ENCODE measurements around the gene TSPEAR.
"Not testable (repeated sequence)": the region's sequence is repeated elsewhere in the genome, so short reads cannot be mapped to it uniquely, and the experiment has no call there.

TSPEAR gene

DNA sequence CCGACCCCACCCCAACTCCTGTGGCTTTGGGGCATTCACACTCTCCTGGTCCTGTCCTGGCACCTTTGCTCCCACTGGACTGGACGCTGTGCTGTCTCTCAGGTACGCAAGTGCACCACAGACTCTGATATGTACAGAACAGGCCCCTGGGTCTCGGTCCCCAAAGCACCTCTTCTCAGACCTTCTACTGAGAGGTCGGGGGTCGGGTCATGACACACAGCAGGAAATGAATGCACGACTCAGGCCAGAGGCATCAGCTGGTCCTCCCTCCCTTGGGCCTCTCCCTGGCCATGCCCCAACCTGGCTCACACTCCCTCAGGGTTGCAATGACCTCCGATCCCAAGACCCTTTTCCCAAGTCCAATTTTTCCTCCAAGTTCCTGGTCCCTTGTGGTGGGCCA is 16.2 kb downstream of the TSPEAR start:
- Histone ChIP-seq H3K27me3 (ENCODE audit: control insufficient read depth in 1 of 2, insufficient read depth in 2 of 2, low read length in 2 of 2) (peaks cover 19 to 21% of the 10 kb centered on the region in 2 donors), H3K9me3 (ENCODE audit: control insufficient read depth in 2 of 2, low read length in 2 of 2) (peaks cover 3 to 4% of the 10 kb centered on the region in 2 donors), H3K27ac (ENCODE audit: low read length) (no peak overlapping the region)

DNA sequence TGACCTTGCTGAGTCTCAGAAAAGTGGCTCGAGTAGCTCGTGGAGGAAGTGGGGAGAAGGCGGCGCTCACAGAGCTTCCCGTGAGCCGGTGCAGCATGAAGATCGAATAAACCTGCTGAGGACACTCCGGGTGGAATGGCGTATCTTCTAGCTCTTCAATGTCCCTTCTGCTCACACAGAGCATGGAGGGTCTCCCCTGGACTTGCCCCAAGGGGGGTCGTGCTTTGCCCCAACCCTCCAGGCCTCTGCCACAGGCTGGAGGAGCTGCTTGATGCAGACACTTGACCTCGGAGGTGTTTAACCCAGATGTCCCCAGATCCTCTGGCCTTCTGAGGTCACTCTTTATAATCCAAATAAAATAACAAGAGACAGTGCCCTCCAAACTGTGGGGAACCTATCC is 16.6 kb downstream of the TSPEAR start:
- Histone ChIP-seq H3K27me3 (ENCODE audit: control insufficient read depth in 1 of 2, insufficient read depth in 2 of 2, low read length in 2 of 2) (peaks cover 17 to 19% of the 10 kb centered on the region in 2 donors), H3K4me1 (ENCODE audit: control insufficient read depth, insufficient read depth, low read length) (no peaks in the 10 kb centered on the region), H3K27ac (ENCODE audit: low read length) (no peak overlapping the region), H3K4me3 (ENCODE audit: low read length in 2 of 2) (no peak overlapping the region), H3K9me3 (ENCODE audit: control insufficient read depth in 2 of 2, low read length in 2 of 2) (peaks cover 3 to 4% of the 10 kb centered on the region in 2 donors), H3K36me3 (ENCODE audit: control insufficient read depth in 2 of 2, insufficient read depth in 2 of 2, low read length in 2 of 2) (no peaks in the 10 kb centered on the region), H3K9ac (ENCODE audit: low read length in 2 of 2) (no peak overlapping the region)

More for the DNA sequence above, 16.2 kb downstream of the TSPEAR start:
- Histone ChIP-seq H3K9ac (ENCODE audit: low read length in 2 of 2) (no peak overlapping the region), H3K4me1 (ENCODE audit: control insufficient read depth, insufficient read depth, low read length) (no peaks in the 10 kb centered on the region), H3K4me3 (ENCODE audit: low read length in 2 of 2) (no peak overlapping the region), H3K36me3 (ENCODE audit: control insufficient read depth in 2 of 2, insufficient read depth in 2 of 2, low read length in 2 of 2) (no peaks in the 10 kb centered on the region)

DNA sequence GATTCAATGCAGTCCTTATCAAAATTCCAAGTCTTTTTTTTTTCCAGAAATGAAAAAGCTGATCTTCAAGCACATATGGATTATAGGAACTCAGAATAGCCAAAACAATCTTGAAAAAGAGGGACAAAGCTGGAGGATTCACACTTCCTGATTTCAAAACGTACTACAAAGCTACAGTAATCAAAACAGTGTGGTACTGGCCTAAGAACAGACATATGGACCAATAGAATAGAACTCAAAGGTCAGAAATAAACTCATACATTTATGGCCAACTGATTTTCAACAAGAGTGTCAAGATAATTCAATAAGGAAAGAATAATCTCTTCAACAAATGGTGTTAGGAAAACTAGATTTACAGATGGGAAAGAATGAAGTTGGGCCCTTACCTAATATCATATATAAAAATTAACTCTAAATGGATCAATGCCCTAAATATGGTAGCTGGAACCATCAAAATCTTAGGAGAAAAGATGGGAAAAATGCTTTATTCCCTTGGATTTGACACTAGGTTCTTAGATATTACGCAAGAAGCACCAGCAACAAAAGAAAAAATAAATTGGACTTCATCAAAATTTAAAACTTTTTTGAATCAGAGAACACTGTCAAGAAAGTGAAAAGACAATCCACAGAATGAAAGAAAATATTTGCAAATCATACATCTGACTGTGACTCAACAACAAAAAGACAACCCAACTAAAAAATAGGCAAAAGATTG is 18.4 kb downstream of the TSPEAR start:
- Histone ChIP-seq H3K9me3 (ENCODE audit: control insufficient read depth in 2 of 2, low read length in 2 of 2) (peaks cover 3 to 4% of the 10 kb centered on the region in 2 donors), H3K27me3 (ENCODE audit: control insufficient read depth in 1 of 2, insufficient read depth in 2 of 2, low read length in 2 of 2) (peaks cover 11 to 14% of the 10 kb centered on the region in 2 donors), H3K4me1 (ENCODE audit: control insufficient read depth, insufficient read depth, low read length) (no peaks in the 10 kb centered on the region), H3K4me3 (ENCODE audit: low read length in 2 of 2) (no peak overlapping the region), H3K27ac (ENCODE audit: low read length) (no peak overlapping the region), H3K9ac (ENCODE audit: low read length in 2 of 2) (no peak overlapping the region), H3K36me3 (ENCODE audit: control insufficient read depth in 2 of 2, insufficient read depth in 2 of 2, low read length in 2 of 2) (no peaks in the 10 kb centered on the region)

DNA sequence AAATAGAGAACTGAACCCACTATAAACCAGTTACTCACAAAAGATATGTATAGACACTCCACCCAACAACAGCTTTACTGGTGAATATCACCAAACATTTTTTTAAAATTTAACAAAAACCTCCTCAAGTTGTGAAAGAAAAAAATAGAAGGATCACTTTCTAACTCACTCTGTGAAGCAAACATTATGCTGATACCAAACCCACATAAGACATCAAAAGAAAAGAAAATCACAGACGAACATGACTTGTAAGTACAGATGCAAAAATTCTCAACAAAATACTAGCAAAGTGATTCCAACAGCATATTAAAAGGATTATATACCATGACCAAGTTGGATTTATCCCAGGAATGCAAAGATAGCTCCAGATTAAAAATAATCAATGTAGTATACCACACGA is 19.7 kb downstream of the TSPEAR start:
- H3K9me3 ChIP-seq (ENCODE audit: control insufficient read depth in 2 of 2, low read length in 2 of 2) = peaks cover 3 to 4% of the 10 kb centered on the region in 2 donors
- no peaks in the 10 kb centered on the region for H3K36me3 ChIP-seq (ENCODE audit: control insufficient read depth in 2 of 2, insufficient read depth in 2 of 2, low read length in 2 of 2)
- H3K4me1 ChIP-seq (ENCODE audit: control insufficient read depth, insufficient read depth, low read length) = no peaks in the 10 kb centered on the region

DNA sequence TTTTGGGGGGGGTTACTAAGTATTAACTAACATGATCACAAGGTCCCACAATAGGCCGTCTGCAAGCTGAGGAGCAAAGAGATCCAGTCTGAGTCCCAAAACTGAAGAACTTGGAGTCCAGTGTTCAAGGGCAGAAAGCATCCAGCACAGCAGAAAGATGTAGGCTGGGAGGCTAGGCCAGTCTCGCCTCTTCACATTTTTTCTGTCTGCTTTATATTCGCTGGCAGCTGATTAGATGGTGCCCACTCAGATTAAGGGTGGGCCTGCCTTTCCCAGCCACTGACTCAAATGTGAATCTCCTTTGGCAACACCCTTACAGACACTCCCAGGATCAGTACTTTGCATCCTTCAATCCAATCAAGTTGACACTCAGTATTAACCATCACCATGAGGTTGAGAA is 21.6 kb downstream of the TSPEAR start:
- H3K4me1 ChIP-seq (ENCODE audit: control insufficient read depth, insufficient read depth, low read length); H3K27me3 ChIP-seq (ENCODE audit: control insufficient read depth in 1 of 2, insufficient read depth in 2 of 2, low read length in 2 of 2); H3K36me3 ChIP-seq (ENCODE audit: control insufficient read depth in 2 of 2, insufficient read depth in 2 of 2, low read length in 2 of 2); H3K9me3 ChIP-seq (ENCODE audit: control insufficient read depth in 2 of 2, low read length in 2 of 2); H3K9ac ChIP-seq (ENCODE audit: low read length in 2 of 2); H3K27ac ChIP-seq (ENCODE audit: low read length); H3K4me3 ChIP-seq (ENCODE audit: low read length in 2 of 2): not testable (repeated sequence)

More for the DNA sequence above, 19.7 kb downstream of the TSPEAR start:
- Histone ChIP-seq H3K27ac (ENCODE audit: low read length) (no peak overlapping the region), H3K9ac (ENCODE audit: low read length in 2 of 2) (no peak overlapping the region), H3K27me3 (ENCODE audit: control insufficient read depth in 1 of 2, insufficient read depth in 2 of 2, low read length in 2 of 2) (peaks cover 11 to 12% of the 10 kb centered on the region in 2 donors), H3K4me3 (ENCODE audit: low read length in 2 of 2) (no peak overlapping the region)

DNA sequence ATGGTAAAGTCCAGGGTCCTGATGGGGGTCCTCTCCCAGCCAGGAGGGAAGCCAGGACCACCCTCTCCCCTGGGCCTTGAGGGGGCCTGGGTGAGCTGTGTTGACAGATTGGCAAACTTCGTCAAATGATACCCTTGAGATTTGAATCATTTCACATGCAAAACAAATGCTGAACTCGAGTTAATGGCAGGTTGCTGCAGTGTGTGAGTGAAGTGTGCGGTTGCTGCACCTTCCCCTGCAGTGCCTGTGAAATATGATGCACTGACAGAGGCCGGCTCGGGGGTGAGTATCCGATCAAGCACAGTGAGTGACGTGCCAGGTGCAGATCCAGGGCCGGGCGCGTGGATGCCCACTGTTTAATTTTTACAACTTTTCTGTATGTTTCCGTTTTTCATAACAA is 23.7 kb downstream of the TSPEAR start:
- H3K9ac ChIP-seq (ENCODE audit: low read length in 2 of 2) = no peak overlapping the region
- no peaks in the 10 kb centered on the region for H3K4me1 ChIP-seq (ENCODE audit: control insufficient read depth, insufficient read depth, low read length)
- H3K27me3 ChIP-seq (ENCODE audit: control insufficient read depth in 1 of 2, insufficient read depth in 2 of 2, low read length in 2 of 2) = peaks cover 3 to 8% of the 10 kb centered on the region in 2 donors
- no peak overlapping the region for H3K27ac ChIP-seq (ENCODE audit: low read length)
- peaks cover 0 to 2% of the 10 kb centered on the region in 2 donors for H3K9me3 ChIP-seq (ENCODE audit: control insufficient read depth in 2 of 2, low read length in 2 of 2)
- H3K4me3 ChIP-seq (ENCODE audit: low read length in 2 of 2) = no peak overlapping the region
- no peaks in the 10 kb centered on the region for H3K36me3 ChIP-seq (ENCODE audit: control insufficient read depth in 2 of 2, insufficient read depth in 2 of 2, low read length in 2 of 2)

DNA sequence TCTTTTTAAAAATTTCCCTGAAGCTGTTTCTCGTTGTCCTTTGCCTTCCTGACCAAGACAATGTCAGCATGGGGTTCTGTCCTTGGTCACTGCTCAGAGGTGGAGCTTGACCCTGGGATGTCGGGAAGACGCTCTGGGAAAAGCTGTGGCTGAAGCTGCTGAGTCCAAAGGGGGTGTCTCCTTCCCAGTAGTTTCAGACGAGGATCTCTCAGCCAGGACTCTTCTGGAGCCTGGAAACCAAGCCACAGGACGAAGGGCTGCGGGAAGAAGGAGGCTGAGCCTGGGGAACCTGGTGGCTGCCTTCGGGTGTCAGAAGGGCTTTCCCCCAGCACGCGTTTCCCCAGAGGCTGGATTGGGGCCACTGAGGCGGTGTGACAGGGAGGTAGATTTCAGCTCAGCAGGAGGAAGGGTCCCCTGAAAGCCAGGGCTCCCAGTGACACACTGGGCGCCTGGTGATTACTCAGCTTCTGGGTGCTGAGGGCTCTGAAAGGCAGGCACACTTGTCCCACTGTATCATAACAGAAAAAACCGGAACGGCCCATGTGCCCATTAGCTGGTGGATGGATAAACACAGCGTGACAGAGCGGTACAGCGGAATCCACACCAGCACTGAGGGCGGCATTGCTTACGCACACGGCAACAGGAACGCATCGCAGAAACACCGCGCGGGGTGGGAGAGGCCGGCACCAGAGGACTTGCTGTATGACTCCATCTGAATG is 24.4 kb downstream of the TSPEAR start:
- Histone ChIP-seq H3K4me3 (ENCODE audit: low read length in 2 of 2) (no peak overlapping the region), H3K36me3 (ENCODE audit: control insufficient read depth in 2 of 2, insufficient read depth in 2 of 2, low read length in 2 of 2) (no peaks in the 10 kb centered on the region), H3K27me3 (ENCODE audit: control insufficient read depth in 1 of 2, insufficient read depth in 2 of 2, low read length in 2 of 2) (peaks cover 3 to 8% of the 10 kb centered on the region in 2 donors), H3K9ac (ENCODE audit: low read length in 2 of 2) (no peak overlapping the region), H3K4me1 (ENCODE audit: control insufficient read depth, insufficient read depth, low read length) (no peaks in the 10 kb centered on the region), H3K27ac (ENCODE audit: low read length) (no peak overlapping the region), H3K9me3 (ENCODE audit: control insufficient read depth in 2 of 2, low read length in 2 of 2) (no peaks in the 10 kb centered on the region)

DNA sequence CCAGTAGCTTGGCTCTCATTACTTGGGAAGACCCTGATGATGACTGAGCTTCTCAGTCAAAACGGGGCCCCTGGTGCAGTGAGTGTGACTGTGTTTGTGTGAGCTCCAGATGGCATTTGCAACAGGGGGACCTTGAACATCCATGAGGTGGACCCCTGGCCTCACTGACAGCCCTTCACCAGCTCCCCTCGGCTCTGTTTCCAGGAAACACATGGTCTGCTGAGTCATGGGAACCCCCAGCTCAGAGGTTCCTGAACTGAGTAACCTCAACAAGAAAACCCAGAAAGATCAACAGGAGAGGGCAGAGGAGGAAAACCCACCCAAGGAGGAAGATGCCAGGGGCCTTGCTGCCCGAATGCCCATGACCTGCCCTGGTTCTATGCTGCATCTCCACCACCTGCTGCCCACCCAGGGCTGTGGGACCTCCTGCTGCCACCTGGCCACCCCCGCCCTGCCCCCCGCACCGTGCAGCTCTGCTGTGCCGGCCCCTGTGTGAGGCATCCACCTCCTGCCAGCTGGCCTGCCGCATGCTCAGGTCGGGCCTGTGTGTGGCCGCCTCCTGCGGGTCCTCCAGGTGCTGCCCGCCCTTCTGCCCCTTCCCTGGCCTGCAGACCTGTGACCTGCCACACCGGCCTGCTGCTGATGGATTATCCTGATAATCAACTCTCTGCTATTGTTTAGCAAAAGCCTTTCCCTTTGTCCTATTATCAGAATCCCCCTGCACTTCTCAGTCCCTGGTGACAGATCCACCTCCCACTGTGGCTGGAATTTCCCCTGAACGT is 25.2 kb downstream of the TSPEAR start:
- peaks cover 3 to 8% of the 10 kb centered on the region in 2 donors for H3K27me3 ChIP-seq (ENCODE audit: control insufficient read depth in 1 of 2, insufficient read depth in 2 of 2, low read length in 2 of 2)
- no peak overlapping the region for H3K9ac ChIP-seq (ENCODE audit: low read length in 2 of 2)

DNA sequence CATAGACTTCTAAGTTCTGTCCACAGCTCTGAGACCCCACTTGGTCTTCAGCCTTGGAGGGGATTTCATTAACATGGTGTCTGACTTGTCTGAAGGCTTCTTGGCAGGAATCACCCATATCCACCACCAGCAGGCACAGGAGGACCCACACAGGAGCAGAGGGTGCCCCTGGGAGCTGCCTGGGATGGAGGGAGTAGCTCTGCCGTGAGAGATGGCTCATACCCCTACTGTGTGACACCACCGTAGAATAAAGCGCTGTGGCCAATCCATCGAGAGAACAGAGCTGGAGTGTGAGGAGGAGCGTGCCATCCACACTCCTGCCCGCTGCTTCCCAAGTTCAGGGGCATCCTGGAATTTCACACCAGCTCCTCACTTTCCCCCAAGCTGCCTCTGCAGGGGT is 26.3 kb downstream of the TSPEAR start:
- H3K9ac ChIP-seq (ENCODE audit: low read length in 2 of 2); H3K27ac ChIP-seq (ENCODE audit: low read length); H3K36me3 ChIP-seq (ENCODE audit: control insufficient read depth in 2 of 2, insufficient read depth in 2 of 2, low read length in 2 of 2); H3K9me3 ChIP-seq (ENCODE audit: control insufficient read depth in 2 of 2, low read length in 2 of 2); H3K4me1 ChIP-seq (ENCODE audit: control insufficient read depth, insufficient read depth, low read length); H3K27me3 ChIP-seq (ENCODE audit: control insufficient read depth in 1 of 2, insufficient read depth in 2 of 2, low read length in 2 of 2); H3K4me3 ChIP-seq (ENCODE audit: low read length in 2 of 2): not testable (repeated sequence)

More for the DNA sequence above, 25.2 kb downstream of the TSPEAR start:
- H3K4me3 ChIP-seq (ENCODE audit: low read length in 2 of 2) = no peak overlapping the region
- H3K4me1 ChIP-seq (ENCODE audit: control insufficient read depth, insufficient read depth, low read length) = no peaks in the 10 kb centered on the region
- no peaks in the 10 kb centered on the region for H3K9me3 ChIP-seq (ENCODE audit: control insufficient read depth in 2 of 2, low read length in 2 of 2)
- no peak overlapping the region for H3K27ac ChIP-seq (ENCODE audit: low read length)
- no peaks in the 10 kb centered on the region for H3K36me3 ChIP-seq (ENCODE audit: control insufficient read depth in 2 of 2, insufficient read depth in 2 of 2, low read length in 2 of 2)

DNA sequence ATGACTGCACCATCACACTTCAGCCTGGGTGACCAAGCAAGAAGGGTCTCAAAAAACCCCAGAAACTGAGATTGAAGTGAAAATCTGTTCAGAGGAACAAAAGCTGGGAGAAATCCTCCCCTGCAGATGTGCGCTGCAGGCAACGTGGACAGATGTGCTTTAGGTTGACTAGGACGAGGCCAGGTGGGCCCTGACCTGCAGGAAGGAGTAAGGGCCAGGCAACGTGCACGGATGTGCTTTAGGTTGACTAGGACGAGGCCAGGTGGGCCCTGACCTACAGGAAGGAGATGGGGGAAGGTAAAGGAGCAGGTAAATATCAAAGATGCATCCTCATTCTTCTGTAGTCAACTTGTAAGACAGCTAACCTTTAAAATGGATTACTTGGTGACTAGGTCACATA is 26.9 kb downstream of the TSPEAR start:
- Histone ChIP-seq H3K9me3 (ENCODE audit: control insufficient read depth in 2 of 2, low read length in 2 of 2) (no peaks in the 10 kb centered on the region), H3K36me3 (ENCODE audit: control insufficient read depth in 2 of 2, insufficient read depth in 2 of 2, low read length in 2 of 2) (no peaks in the 10 kb centered on the region), H3K9ac (ENCODE audit: low read length in 2 of 2) (no peak overlapping the region), H3K4me3 (ENCODE audit: low read length in 2 of 2) (no peak overlapping the region), H3K27me3 (ENCODE audit: control insufficient read depth in 1 of 2, insufficient read depth in 2 of 2, low read length in 2 of 2) (peaks cover 3 to 8% of the 10 kb centered on the region in 2 donors), H3K4me1 (ENCODE audit: control insufficient read depth, insufficient read depth, low read length) (no peaks in the 10 kb centered on the region), H3K27ac (ENCODE audit: low read length) (no peak overlapping the region)

All from stomach smooth muscle (tissue), 2 donors.